Prostate gland (tissue), 2 donors: Measurements from ENCODE around the gene GNA14. TPM values are rescaled to one million over a fixed set of nuclear protein-coding genes. Genes with fewer than 3 reads are reported as not detected.

Experiments
- DNase-seq: peaks from one replicate; pipeline ENCODE4 v3.0.0-alpha.2; 2019; ENCODE audit warnings: low spot score
- H3K27ac ChIP-seq, 2 donors: fragments of 200-600 bp; sonication (generic); 2 replicates each; pipeline ENCODE4 v1.5.1; 2017 to 2019
- H3K27me3 ChIP-seq: fragments of 200-600 bp; sonication (generic); replicated peaks from 2 replicates; pipeline ENCODE4 v1.5.1; 2019; ENCODE audit not compliant: insufficient read depth
- H3K36me3 ChIP-seq, 2 donors: fragments of 200-600 bp; sonication (generic); 1 replicate in 1 of 2; 2 replicates in 1 of 2; pipeline versions ENCODE4 v1.5.1 to v1.8.1; 2017 to 2019
- H3K4me1 ChIP-seq: fragments of 200-600 bp; sonication (generic); replicated peaks from 2 replicates; pipeline ENCODE4 v1.5.1; 2019
- H3K4me3 ChIP-seq, 2 donors: fragments of 200-600 bp; sonication (generic); 2 replicates each; pipeline ENCODE4 v1.5.1; 2017 to 2019
- H3K9me3 ChIP-seq: fragments of 200-600 bp; sonication (generic); 2 replicates; pipeline ENCODE4 v1.5.1; 2017
- CTCF ChIP-seq, 4 experiments: fragments of 200-600 bp in 2 of 4; fragments of 450-650 bp in 2 of 4; sonication (generic) in 2 of 4; IDR thresholded peaks; 1 replicate in 3 of 4; 2 replicates in 1 of 4; pipeline ENCODE4 v1.5.1; 2016 to 2019; ENCODE audit warnings: antibody characterized with exemption in 4 of 4, mild to moderate bottlenecking in 2 of 4, moderate library complexity in 2 of 4
- POLR2A ChIP-seq: fragments of 450-650 bp; IDR thresholded peaks from one replicate; pipeline ENCODE4 v1.6.1; 2016; ENCODE audit warnings: antibody characterized with exemption, mild to moderate bottlenecking
- POLR2AphosphoS5 ChIP-seq: sonication (generic); formaldehyde crosslinking; IDR thresholded peaks from one replicate; pipeline ENCODE4 v1.6.1; 2017; ENCODE audit warnings: antibody characterized with exemption
- WGBS: methylation state at CpG from one replicate; pipeline ENCODE4 v1.1.5; 2018; 5-methylcytosine and 5-hydroxymethylcytosine counted together
- intact Hi-C: fragments of 100-400 bp; cut with DNase I; formaldehyde crosslinking; loops from one replicate; pipeline ENCODE4 v1.14.2; 2022
- total RNA-seq, 2 donors: library from RNA; depleted of rRNA; stranded (reverse); fragments of >200 nt; gene quantifications; one replicate each; pipeline ENCODE4 v1.1.0, GENCODE V29; 2016

Gene GNA14
- total RNA-seq, 2 donors from 2014 or later: 2.4 to 5.5 TPM

DNA sequence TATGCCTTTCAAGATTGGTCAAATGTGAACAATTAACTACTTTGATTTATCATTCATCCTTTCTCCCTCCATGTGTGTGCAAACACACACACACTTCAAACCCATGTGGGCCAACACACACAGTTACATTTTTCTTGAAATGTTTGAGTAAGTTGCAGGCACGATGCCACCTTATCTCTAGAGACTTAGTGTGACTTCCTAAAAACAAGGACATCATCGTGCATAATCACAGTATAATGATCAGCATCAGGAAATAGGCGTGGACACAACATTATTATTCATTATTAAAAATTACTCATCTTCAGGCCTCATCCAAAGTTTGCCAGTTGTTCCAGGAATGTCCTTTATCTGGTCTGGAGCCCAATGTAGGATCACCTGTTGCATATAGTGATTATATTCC is 209.5 kb downstream of the GNA14 start:
- DNase-seq: no peak
- H3K4me3 ChIP-seq: no peak overlapping the region
- no peaks in the 10 kb centered on the region for H3K4me1 ChIP-seq
- 78% methylated on average over 3 of the region's 3 CpGs for WGBS
- H3K27me3 ChIP-seq: no peaks in the 10 kb centered on the region
- intact Hi-C loops: loop anchor here (5.0 to 10.0 kb wide), 2 partner anchors 209 to 386 kb away; partner anchors contain the start of gene GNA14
- no peak overlapping the region for H3K27ac ChIP-seq
- no peaks in the 10 kb centered on the region for H3K9me3 ChIP-seq
- TF ChIP-seq POLR2A (no peak), POLR2AphosphoS5 (no peak), CTCF (IDR thresholded peaks at IDR 0.05) (no peak)
- H3K36me3 ChIP-seq: no peaks in the 10 kb centered on the region

- no peak overlapping the region for H3K4me3 ChIP-seq
- no peaks in the 10 kb centered on the region for H3K9me3 ChIP-seq
- H3K36me3 ChIP-seq: no peaks in the 10 kb centered on the region
- no peak for TF ChIP-seq POLR2A
- TF ChIP-seq POLR2AphosphoS5: no peak
- H3K4me1 ChIP-seq: no peaks in the 10 kb centered on the region
- H3K27me3 ChIP-seq: no peaks in the 10 kb centered on the region
- 62% methylated on average over 3 of the region's 3 CpGs for WGBS
- DNase-seq: no peak
- intact Hi-C loops: loop anchor here (5.0 to 10.0 kb wide), 2 partner anchors 212 to 389 kb away; partner anchors contain the start of gene GNA14
- H3K27ac ChIP-seq: no peak overlapping the region
These were observed 212.4 kb downstream of the GNA14 start for GRCh38 chr9:77435688-77436087.

DNA sequence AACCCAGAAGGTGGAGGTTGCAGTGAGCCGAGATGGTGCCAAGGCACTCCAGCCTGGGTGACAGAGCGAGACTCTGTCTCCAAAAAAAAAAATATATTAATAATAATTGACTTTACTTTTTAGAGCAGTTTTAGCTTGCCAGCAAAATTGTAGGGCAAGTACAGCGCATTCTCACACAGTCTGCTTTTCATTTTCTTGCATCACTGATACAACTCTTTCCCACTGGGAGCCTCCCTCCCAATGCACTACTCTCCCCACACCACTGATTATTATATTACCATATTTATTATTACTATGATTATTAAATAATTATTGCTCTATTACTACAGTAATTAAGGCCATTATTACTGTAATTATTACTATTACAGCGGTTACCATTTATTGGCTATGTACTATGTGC is 212.8 kb downstream of the GNA14 start:
- H3K4me1 ChIP-seq: no peaks in the 10 kb centered on the region
- H3K36me3 ChIP-seq: no peaks in the 10 kb centered on the region
- intact Hi-C loops: loop anchor here (5.0 to 10.0 kb wide), 2 partner anchors 212 to 390 kb away; partner anchors contain the start of gene GNA14
- H3K27me3 ChIP-seq: no peaks in the 10 kb centered on the region
- TF ChIP-seq POLR2A: no peak
- TF ChIP-seq CTCF (IDR thresholded peaks at IDR 0.05): no peak
- TF ChIP-seq POLR2AphosphoS5: no peak
- no peak overlapping the region for H3K4me3 ChIP-seq
- no peak overlapping the region for H3K27ac ChIP-seq
- 90% methylated on average over 4 of the region's 4 CpGs for WGBS
- H3K9me3 ChIP-seq: no peaks in the 10 kb centered on the region
- no peak for DNase-seq

GRCh38 chr9:77433675-77434445 is 214.3 kb downstream of the GNA14 start:
- TF ChIP-seq CTCF (IDR thresholded peaks at IDR 0.05) (peak; percentile 68 to 93 (median 80)), POLR2A (no peak), POLR2AphosphoS5 (no peak)
- Histone ChIP-seq H3K4me3 (no peak overlapping the region), H3K9me3 (no peaks in the 10 kb centered on the region), H3K27me3 (no peaks in the 10 kb centered on the region), H3K27ac (no peak overlapping the region), H3K4me1 (no peaks in the 10 kb centered on the region), H3K36me3 (no peaks in the 10 kb centered on the region)
- 70% methylated on average over 21 of the region's 21 CpGs for WGBS
- peak; percentile 58 for DNase-seq
- intact Hi-C loops: loop anchor here (2.0 to 10.0 kb wide), 4 partner anchors 319 to 688 kb away; no protein-coding TSS in a partner anchor

- H3K27ac ChIP-seq: no peak overlapping the region
- 92% methylated on average over 6 of the region's 6 CpGs for WGBS
- no peak overlapping the region for H3K4me3 ChIP-seq
- DNase-seq: no peak
- H3K4me1 ChIP-seq: no peaks in the 10 kb centered on the region
- intact Hi-C loops: loop anchor here (2.0 to 10.0 kb wide), 4 partner anchors 321 to 690 kb away; no protein-coding TSS in a partner anchor
- no peaks in the 10 kb centered on the region for H3K36me3 ChIP-seq
- TF ChIP-seq CTCF (IDR thresholded peaks at IDR 0.05) (no peak), POLR2AphosphoS5 (no peak)
- no peaks in the 10 kb centered on the region for H3K27me3 ChIP-seq
- no peaks in the 10 kb centered on the region for H3K9me3 ChIP-seq
These were observed 216.1 kb downstream of the GNA14 start for GRCh38 chr9:77432053-77432452.
